Tibial artery (tissue), 4 donors: ENCODE results near the gene PVALEF.

Experiments used
- DNase-seq, 2 donors: peaks; one replicate each; pipeline ENCODE4 v3.0.0-alpha.2; 2019
- H3K27ac ChIP-seq, 2 donors: fragments of 200-600 bp; sonication (generic) in 1 of 2; 1 replicate in 1 of 2; 2 replicates in 1 of 2; pipeline ENCODE4 v1.5.1; 2018 to 2019; ENCODE audit warnings: mild to moderate bottlenecking in 1 of 2
- H3K27me3 ChIP-seq, 2 donors: fragments of 200-600 bp; sonication (generic) in 1 of 2; one replicate each; pipeline versions ENCODE4 v1.5.1 to v1.6.0; 2016 to 2019
- H3K36me3 ChIP-seq, 3 donors: fragments of 200-600 bp; sonication (generic) in 2 of 3; one replicate each; pipeline ENCODE4 v1.5.1; 2016 to 2019; ENCODE audit warnings: mild to moderate bottlenecking in 2 of 3
- H3K4me1 ChIP-seq, 4 donors: fragments of 200-600 bp; sonication (generic) in 2 of 4; 1 replicate in 3 of 4; 2 replicates in 1 of 4; pipeline ENCODE4 v1.5.1; 2016 to 2019
- H3K4me3 ChIP-seq, 2 donors: fragments of 200-600 bp; sonication (generic) in 1 of 2; 1 replicate in 1 of 2; 2 replicates in 1 of 2; pipeline ENCODE4 v1.5.1; 2018 to 2019; ENCODE audit warnings: mild to moderate bottlenecking in 2 of 2
- H3K9me3 ChIP-seq, 3 donors: fragments of 200-600 bp; sonication (generic) in 1 of 3; one replicate each; pipeline ENCODE4 v1.5.1; 2016 to 2019
- intact Hi-C: fragments of 100-400 bp; cut with DNase I; formaldehyde crosslinking; loops from one replicate; pipeline ENCODE4 v1.15.0; 2023; ENCODE audit warnings: low total_unique reads
- TF ChIP-seq, protein P1 (sequence below), 2 experiments: fragments of 200-600 bp in 1 of 2; fragments of 450-650 bp in 1 of 2; IDR thresholded peaks; one replicate each; pipeline ENCODE4 v1.5.1; 2017 to 2019; ENCODE audit warnings: antibody characterized with exemption in 2 of 2, mild to moderate bottlenecking in 1 of 2, moderate library complexity in 1 of 2

PVALEF gene

DNA sequence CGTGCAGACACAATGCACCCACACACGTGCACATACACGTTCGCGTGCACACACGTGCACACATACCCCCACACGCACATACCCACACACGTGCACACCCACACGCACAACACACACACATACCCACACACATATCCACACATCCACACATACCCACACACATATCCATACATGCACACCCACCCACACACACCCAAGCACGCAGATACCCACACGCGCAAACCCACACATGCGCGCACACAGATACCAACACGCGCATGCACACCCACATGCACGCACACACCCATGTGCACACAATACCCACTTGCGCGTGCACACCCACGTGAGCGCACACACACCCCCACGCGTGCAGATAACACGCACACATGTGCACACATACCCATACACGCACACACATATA is 26.8 kb upstream of the PVALEF start:
- Histone ChIP-seq H3K27me3 (peaks cover 0 to 3% of the 10 kb centered on the region in 2 donors), H3K27ac (no peak overlapping the region), H3K9me3 (no peaks in the 10 kb centered on the region), H3K4me3 (no peak overlapping the region), H3K4me1 (peaks cover 0 to 10% (median 4%) of the 10 kb centered on the region in 4 donors), H3K36me3 (no peaks in the 10 kb centered on the region)
- TF ChIP-seq, protein P1, sequence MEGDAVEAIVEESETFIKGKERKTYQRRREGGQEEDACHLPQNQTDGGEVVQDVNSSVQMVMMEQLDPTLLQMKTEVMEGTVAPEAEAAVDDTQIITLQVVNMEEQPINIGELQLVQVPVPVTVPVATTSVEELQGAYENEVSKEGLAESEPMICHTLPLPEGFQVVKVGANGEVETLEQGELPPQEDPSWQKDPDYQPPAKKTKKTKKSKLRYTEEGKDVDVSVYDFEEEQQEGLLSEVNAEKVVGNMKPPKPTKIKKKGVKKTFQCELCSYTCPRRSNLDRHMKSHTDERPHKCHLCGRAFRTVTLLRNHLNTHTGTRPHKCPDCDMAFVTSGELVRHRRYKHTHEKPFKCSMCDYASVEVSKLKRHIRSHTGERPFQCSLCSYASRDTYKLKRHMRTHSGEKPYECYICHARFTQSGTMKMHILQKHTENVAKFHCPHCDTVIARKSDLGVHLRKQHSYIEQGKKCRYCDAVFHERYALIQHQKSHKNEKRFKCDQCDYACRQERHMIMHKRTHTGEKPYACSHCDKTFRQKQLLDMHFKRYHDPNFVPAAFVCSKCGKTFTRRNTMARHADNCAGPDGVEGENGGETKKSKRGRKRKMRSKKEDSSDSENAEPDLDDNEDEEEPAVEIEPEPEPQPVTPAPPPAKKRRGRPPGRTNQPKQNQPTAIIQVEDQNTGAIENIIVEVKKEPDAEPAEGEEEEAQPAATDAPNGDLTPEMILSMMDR (IDR thresholded peaks at IDR 0.05) = no peak
- intact Hi-C loops = no loop called here
- DNase-seq = no peak

DNA sequence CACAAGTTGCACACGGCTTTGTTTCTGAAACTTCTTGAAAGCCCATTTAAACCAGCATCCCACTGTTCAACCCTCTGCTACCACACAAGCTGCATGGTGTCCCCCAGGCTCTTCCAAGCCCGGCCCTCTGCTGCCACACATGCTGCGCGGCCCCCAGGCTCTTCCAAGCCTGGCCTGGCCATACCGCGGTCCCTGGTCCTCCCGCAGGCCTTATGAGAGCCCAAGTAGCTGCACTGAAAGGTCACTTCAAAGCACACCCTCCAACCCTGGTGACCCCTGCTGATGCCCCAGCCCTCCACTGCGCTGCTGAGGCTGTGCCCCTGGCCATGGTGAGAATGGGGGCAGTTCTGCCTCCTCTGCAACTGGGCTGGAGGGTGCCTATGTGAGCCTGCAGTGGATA is 25.9 kb upstream of the PVALEF start:
- intact Hi-C loops = no loop called here
- H3K9me3 ChIP-seq = no peaks in the 10 kb centered on the region
- H3K27me3 ChIP-seq = peaks cover 0 to 12% of the 10 kb centered on the region in 2 donors
- DNase-seq = no peak
- no peaks in the 10 kb centered on the region for H3K36me3 ChIP-seq
- TF ChIP-seq, protein P1 (IDR thresholded peaks at IDR 0.05) = no peak
- H3K4me3 ChIP-seq = no peak overlapping the region
- H3K27ac ChIP-seq = no peak overlapping the region
- peaks cover 0 to 10% (median 4%) of the 10 kb centered on the region in 4 donors for H3K4me1 ChIP-seq

DNA sequence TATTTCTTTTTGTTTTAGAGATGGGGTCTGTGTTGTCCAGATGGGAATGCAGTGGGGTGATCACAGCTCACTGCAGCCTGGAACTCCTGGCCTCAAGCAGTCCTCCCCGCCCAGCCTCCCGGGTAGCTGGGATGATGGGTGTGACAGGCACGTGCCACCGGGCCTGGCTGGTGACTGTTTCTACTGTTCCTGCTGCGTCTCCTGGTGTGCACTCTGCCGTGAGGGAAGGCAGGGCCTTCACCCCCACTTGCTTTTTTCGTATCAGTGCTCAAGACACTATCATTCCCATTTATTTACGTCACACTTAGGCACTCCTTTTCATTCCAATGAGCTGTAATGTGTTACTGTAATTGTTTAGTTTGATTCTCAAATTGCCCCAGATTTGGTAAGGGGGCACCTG is 25.3 kb upstream of the PVALEF start:
- TF ChIP-seq, protein P1 (IDR thresholded peaks at IDR 0.05) = no peak
- no peak overlapping the region for H3K27ac ChIP-seq
- intact Hi-C loops = no loop called here
- no peak for DNase-seq
- peaks cover 0 to 10% (median 4%) of the 10 kb centered on the region in 4 donors for H3K4me1 ChIP-seq
- H3K36me3 ChIP-seq = no peaks in the 10 kb centered on the region
- H3K4me3 ChIP-seq = no peak overlapping the region
- H3K27me3 ChIP-seq = peaks cover 0 to 13% of the 10 kb centered on the region in 2 donors
- no peaks in the 10 kb centered on the region for H3K9me3 ChIP-seq

DNA sequence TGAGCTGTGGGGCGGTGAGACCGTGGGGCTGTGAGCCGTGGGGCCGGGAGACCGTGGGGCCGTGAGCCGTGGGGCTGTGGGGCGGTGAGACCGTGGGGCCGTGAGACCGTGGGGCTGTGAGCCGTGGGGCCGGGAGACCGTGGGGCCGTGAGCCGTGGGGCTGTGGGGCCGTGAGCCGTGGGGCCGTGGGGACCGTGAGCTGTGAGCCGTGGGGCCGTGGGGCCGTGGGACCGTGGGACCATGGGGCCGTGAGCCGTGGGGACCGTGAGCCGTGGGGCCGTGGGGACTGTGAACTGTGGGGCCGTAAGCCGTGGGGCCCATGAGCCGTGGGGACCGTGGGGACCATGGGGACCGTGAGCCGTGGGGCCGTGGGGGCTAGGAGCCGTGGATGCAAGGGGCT is 24.6 kb upstream of the PVALEF start:
- TF ChIP-seq, protein P1 (IDR thresholded peaks at IDR 0.05) = no peak
- no peak for DNase-seq
- intact Hi-C loops = no loop called here
- peaks cover 0 to 13% of the 10 kb centered on the region in 2 donors for H3K27me3 ChIP-seq
- no peak overlapping the region for H3K27ac ChIP-seq
- no peaks in the 10 kb centered on the region for H3K9me3 ChIP-seq
- H3K36me3 ChIP-seq = no peaks in the 10 kb centered on the region
- H3K4me3 ChIP-seq = no peak overlapping the region
- peaks cover 0 to 10% (median 4%) of the 10 kb centered on the region in 4 donors for H3K4me1 ChIP-seq

DNA sequence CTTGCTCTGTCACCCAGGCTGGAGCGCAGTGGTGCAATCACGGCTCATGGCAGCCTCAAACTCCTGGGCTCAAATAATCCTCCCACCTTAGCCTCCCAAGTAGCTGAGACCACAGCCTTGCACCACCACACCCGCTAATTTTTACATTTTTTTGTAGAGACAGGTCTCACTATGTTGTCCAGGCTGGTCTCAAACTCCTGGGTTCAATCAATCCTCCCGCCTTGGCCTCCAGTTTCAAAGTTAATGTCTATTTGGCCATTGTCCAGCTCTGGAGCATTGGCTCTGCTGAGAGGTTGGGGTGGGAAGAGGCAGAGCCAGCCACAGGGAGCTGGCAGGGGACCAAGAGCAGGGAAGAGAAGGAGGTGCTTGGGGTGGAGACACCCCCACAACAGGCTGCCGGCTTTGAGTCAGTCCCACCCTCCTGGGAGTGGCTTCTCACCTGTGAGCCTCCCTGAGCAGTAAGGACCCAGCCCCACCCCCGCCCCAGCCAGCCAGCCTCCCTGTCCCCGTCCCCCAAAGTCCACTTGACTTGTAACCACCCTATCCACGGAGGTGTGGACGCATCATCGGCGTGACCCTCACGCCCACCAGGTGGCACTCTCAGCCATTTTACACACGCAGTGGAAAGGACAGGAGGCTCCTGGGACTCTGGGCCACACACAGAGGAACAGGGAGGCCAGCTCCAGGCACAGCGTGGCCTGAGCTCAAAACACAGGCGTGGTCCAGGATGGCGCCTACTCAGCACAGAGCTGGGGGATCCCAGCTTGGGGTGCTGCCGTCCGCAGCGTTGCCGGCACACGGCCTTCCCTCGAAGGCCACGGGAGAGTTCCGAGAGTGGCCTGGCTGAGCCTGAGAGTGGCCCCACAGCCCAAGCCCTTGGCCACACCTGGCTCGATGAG is 22.8 kb upstream of the PVALEF start:
- H3K36me3 ChIP-seq = no peaks in the 10 kb centered on the region
- intact Hi-C loops = loop anchor here (2.0 kb wide), 1 partner anchor 98 kb away; no protein-coding TSS in a partner anchor
- no peak overlapping the region for H3K4me3 ChIP-seq
- peak; percentile 75 to 86 for DNase-seq
- peaks cover 0 to 13% of the 10 kb centered on the region in 2 donors for H3K27me3 ChIP-seq
- H3K27ac ChIP-seq = no peak overlapping the region
- H3K9me3 ChIP-seq = no peaks in the 10 kb centered on the region
- peaks cover 0 to 10% (median 4%) of the 10 kb centered on the region in 4 donors for H3K4me1 ChIP-seq
- TF ChIP-seq, protein P1 (IDR thresholded peaks at IDR 0.05) = peak; percentile 70 to 72
